SW480 (cell line): ENCODE data around the gene DTNB.
"Not testable (repeated sequence)": the region's sequence is repeated elsewhere in the genome, so short reads cannot be mapped to it uniquely, and the experiment has no call there.

Experiments used
- DNase-seq: peaks from one replicate; pipeline ENCODE4 v3.0.0-alpha.2; 2016; ENCODE audit warnings: low spot score

Gene DTNB

DNA sequence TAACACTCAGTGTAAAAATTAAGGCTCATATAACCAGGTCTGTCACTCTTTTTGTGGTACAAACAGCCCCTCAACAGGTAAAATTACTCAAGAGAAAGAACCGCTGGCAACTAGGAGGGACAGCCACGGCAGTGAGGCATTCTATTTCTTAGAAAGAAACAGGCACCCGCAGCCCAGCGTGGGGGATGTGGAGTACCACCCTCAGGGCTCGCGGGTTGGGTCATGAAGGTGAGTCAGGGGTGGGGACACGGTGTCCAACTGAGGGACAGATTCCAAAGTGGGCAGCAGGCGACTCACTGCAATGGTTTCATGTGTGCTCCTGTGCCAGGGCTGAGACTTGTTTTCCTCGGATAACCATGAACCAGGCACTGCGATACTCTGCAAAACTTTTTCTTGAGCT is 129.4 kb downstream of the DTNB start:
- DNase-seq, result no peak

DNA sequence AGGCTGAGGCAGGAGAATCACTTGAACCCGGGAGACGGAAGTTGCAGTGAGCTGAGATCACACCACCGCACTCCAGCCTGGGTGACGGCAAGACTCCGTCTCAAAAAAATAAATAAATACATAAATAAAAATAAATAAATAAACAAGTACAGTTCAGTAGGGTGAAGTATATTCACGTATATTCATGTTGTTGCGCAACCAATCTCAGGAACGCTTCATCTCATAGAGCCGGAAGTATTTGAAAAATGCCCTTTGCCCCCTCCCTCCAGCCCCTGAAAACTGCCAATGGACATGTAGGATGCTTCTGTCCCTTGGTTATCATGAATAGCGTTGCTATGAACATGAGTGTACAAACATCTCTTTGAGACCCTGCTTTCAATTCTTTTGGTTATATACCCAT is 132.0 kb downstream of the DTNB start:
- DNase-seq, result no peak

DNA sequence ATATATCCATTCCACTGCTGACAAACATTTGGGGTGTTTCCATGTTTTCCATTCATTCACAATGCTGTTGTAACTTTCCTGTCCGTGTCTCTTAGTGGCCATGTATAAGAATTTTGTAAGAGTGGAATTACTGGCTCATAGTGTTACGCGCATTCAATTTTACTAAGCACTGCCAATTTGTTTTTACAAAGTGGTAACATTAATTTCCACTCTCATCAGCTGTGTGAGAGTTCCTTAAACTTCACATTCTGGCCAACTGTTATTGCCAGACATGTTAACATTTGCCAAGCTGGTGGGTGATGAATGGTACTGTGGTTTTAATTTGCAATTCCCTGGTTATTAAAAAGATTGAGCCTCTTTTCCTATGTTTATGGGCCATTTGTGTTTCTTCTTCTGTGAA is 134.2 kb downstream of the DTNB start:
- DNase-seq, result no peak

DNA sequence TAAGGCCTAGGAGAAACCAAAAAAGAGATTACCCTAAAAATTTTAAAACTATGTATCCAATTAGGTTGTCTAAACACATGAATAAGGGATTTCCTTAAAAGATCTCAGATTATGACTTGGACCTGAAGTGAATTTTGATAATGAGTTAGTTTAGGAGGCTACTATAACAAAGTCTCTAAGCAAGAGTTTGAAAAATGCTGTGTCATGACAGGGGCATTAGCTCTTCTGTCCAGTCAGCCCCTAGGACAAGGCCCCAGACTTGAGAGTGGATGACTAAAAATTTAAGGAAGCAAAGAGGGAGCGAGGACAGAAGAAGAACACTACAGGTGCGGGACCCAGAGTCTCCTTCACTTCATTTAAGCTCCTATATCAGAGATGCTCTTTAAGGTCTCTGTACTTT is 135.9 kb downstream of the DTNB start:
- DNase-seq, result no peak

DNA sequence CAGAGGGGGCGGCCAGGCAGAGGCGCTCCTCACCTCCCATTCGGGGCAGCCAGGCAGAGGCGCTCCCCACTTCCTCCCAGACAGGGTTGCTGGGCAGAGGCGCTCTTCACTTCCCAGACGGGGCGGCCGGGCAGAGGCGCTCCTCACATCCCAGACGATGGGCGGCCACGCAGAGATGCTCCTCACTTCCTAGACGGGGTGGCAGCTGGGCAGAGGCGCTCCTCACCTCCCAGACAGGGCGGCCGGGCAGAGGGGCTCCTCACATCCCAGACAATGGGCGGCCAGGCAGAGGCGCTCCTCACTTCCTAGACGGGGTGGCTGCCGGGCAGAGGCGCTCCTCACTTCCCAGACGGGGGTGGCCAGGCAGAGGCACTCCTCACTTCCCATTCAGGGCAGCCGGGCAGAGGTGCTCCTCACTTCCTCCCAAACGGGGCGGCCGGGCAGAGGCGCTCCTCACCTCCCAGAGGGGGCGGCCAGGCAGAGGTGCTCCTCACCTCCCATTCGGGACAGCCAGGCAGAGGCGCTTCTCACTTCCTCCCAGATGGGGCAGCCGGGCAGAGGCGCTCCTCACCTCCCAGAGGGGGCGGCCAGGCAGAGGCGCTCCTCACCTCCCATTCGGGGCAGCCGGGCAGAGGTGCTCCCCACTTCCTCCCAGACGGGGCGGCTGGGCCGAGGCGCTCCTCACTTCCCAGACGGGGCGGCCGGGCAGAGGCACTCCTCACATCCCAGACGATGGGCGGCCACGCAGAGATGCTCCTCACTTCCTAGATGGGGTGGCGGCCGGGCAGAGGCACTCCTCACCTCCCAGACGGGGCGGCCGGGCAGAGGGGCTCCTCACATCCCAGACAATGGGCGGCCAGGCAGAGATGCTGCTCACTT is 137.7 kb downstream of the DTNB start:
- DNase-seq, result not testable (repeated sequence)

DNA sequence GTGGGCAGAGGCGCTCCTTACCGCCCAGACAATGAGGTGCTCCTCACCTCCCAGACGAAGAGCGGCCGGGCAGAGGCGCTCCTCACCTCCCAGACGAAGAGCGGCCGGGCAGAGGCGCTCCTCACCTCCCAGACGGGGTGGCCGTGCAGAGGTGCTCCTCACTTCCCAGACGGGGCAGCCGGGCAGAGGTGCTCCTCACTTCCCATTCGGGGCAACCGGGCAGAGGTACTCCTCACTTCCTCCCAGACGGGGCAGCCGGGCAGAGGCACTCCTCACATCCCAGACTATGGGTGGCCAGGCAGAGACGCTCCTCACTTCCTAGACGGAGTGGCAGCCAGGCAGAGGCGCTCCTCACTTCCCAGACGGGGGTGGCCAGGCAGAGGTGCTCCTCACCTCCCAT is 138.4 kb downstream of the DTNB start:
- not testable (repeated sequence) for DNase-seq

DNA sequence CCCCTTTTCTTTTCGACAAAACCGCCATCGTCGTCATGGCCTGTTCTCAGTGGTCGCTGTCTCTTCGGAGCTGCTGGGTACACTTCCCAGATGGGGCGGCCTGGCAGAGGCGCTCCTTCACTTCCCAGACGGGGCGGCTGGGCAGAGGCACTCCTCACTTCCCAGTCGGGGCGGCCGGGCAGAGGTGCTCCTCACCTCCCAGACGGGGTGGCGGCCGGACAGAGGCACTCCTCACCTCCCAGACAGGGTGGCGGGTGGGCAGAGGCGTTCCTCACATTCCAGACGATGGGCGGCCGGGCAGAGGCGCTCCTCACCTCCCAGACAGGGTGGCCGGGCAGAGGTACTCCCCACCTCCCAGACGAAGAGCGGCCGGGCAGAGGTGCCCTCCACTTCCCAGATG is 138.9 kb downstream of the DTNB start:
- DNase-seq, result no peak

DNA sequence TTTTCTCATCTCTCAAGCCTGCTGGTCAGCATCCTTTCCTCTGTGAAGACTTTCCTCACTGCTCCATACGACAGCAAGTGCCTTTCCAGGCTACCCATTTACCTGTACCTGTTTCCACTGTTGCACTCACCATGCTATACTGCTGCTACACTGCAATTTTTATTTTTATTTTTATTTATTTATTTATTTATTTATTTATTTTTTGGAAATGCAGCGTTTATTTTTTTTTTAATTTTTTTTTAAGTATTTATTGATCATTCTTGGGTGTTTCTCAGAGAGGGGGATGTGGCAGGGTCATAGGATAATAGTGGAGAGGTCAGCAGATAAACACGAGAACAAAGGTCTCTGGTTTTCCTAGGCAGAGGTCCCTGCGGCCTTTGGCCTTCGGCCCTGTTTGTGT is 139.6 kb downstream of the DTNB start:
- DNase-seq, result not testable (repeated sequence)

DNA sequence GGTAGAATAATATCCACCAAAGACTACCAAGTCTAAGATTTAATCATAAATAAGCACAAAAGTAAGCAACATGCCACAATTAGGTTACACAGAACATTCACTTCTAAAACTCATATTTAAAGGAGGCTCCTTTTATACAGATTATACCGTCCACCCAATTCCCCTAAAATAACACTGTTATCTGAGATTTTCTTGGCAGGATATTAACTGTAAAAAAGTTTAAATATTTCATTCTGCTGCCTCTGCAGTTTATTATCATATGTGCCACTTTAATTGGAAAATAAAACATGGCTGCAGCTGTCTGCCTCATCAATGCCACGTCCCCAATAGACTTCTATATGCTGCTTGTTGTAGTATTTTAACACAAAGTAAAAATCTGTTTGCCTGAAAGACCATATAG is 140.9 kb downstream of the DTNB start:
- no peak for DNase-seq

DNA sequence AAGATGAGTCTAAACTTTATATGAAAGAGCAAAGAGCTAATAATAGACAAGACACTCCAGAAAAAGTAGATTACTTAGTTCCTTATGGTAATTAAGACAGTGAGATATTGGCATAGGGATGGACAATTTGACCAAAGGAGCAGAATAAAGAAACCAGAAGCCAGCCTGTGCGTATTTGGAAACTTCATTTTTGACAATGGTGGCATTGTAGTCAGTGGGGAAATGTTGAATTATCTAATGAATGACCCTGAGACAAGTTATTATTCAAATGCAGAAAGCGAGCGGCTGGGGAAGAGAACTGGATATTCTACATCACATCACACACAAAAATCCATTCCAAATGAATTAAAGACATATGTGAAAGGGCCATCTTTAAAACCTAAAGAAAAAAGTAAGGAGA is 144.3 kb downstream of the DTNB start:
- no peak for DNase-seq

DNA sequence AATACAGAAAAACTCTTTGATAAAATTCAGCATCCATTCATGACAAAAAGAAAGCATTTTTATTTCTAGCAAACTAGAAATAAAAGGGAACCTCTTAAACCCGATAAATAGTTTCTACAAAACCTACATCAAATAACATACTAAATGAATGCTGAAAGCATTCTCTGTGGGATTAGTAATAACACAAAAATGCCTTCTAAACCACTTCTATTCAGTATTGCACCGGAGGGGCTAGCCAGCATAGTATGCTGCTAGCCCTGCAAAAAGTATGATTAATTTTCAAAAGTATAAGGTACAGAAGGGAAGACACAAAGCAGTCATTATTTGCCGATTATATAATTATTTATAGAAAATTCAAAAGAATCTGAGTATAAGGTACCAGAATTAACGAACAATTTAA is 145.2 kb downstream of the DTNB start:
- peak; percentile 61 for DNase-seq

DNA sequence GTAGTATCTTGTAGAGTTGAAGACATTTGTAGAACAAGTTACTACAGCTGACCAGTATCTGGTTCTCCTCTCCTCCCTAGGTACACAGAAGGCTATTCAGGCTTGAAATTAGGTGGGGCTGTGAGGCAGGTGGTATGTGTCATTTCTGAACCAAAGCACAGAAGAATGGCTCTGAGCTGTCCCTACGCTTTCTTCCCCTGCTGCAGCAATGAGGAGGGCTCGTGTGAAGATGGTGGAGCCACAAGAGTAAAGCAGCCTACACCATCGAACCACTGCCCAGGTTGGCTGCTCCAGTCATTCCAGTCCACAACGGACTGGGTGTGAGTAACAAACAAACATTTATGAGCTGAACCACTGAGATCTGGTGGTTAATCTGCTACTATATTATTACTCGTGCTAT is 148.9 kb downstream of the DTNB start:
- no peak for DNase-seq

DNA sequence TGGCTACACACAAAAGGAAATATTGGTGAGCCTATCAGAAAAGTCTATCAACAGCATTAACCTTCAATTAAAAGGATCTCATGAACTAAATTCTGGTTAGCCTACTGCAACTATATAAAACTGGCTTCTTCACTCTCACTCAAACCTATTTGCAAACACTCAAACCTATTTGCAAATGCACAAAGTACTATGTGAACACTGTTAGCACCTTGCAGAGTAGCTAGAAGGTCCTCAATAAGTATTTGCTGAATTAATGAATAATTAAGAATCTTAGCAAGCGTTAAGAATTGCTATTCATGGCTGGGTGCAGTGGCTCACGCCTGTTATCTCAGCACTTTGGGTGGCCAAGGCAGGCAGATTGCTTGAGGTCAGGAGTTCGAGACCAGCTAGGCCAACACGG is 150.3 kb downstream of the DTNB start:
- no peak for DNase-seq

DNA sequence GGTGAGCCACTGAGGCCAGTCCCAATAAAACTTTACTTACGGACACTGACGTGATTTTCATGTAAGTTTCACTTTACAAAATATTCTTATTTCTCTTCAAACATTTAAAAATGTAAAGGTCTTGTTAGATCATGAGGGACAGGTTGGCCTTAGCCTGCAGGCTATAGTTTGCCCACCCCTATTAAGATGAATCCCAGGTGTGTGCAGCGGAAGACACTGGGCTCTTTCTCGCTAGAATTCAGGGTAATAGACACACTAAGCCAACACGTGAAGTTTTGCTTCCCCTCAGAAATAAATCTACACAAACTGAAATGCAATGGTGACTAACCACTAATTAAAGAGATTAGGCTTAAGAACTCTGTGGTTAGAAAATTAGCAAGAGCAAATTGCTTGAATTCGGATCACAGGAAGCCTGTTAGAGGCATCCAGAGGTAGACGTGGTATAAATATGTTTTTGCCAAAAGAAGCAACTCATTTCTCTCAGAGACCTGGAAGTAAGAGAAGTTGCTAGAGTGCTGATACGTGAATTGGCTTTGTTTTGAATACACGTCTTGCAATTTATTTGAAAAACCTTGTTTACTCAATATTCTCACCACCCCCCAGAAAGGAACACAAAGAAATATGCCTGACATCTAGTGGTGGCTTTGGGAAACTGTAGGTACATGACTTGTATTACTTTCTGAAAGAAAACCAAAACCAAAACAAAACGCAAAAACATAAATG is 151.6 kb downstream of the DTNB start:
- peak; percentile 67 for DNase-seq

DNA sequence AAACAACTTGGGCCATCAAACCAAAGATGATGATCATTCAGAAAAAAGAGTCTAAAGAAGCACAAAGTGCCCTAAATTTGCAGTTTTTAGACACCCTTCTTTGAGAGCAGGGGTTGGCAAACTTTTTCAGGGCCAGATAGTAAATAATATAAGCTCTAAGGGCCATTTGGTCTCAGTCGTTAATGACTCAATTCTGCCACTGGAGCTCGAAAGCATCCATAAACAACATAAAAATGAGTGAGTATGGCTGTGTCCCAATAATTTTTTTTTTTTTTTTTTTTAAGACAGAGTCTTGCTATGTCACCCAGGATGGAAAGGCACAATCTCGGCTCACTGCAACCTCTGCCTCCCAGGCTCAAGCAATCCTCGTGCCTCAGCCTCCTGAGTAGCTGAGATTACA is 152.3 kb downstream of the DTNB start:
- DNase-seq, result no peak

DNA sequence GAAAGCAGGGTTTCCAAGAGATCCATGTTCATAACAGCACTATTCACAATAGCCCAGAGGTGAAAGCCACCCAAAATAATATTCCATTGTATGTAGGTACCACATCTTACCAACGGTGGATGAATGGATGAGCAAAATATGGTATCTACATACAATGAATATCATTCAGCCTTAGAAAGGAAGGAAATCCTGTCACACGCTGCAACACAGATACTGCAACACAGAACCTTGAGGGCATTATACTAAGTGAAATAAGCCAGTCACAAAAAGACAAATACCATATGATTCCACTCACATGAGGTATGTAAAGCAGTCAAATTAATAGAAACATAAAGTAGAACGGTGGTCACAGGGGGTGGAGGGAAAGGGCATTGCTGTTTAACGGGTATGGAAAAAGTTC is 155.7 kb downstream of the DTNB start:
- no peak for DNase-seq

DNA sequence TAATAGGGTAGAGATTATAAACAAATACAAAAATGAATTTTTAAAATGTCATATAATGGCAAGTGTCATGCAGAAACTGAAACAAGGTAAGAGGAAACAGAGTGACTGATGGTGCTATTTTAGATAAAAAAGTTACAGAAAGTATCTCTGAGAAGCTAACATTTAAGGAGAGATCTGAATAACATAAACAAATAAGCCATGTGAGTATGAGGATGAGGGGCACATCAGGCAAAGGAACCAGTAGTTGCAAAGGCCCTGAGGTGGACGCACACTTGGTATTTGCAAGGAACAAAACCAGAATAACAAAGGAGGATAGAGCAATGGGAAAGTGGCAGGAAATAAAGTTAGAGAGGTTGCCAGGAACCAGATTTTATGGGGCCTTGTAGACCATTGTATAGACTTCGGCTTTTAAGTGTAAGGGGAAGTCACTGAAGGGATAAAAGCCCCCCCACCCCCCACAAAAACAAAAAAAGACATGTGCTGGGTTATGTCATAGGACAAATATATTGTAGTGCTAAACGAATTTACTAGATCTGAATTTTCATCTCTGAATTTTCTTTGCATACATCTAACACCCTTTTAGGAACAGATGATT is 159.2 kb downstream of the DTNB start:
- DNase-seq, result no peak

DNA sequence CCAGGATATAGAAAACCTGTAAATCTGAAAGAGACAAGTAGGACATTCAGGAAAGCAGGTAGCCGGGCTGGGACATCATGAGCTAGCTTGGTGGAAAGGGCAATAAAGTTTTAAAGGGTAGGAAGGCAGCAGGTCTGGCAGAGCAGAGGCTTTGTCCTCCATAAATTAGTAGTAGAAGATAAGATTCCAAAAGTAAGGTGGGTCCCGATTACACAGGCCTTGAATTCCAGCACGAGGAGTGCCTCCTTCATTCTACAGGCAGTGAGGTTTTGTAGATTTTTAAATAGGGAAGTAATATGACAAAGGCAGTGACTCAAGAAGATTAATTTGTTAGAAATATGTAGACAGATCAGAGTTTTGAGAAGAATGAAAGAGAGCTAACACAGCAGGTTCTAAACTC is 160.7 kb downstream of the DTNB start:
- DNase-seq, result no peak

DNA sequence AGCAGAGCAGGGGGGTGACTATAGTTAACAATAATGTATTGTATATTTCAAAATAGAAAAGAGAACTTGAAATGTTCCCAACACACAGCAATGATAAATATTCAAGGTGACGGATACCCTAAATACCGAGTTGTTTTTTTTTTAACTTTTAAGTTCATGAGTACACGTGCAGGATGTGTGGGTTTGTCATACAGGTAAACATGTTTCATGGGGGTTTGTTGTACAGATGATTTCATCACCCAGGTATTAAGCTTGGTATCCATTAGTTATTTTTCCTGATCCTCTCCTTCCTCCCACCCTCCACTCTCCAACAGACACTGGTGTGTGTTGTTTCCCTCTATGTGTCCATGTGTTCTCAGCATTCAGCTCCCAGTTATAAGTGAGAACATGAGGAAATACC is 167.2 kb downstream of the DTNB start:
- DNase-seq, result no peak

DNA sequence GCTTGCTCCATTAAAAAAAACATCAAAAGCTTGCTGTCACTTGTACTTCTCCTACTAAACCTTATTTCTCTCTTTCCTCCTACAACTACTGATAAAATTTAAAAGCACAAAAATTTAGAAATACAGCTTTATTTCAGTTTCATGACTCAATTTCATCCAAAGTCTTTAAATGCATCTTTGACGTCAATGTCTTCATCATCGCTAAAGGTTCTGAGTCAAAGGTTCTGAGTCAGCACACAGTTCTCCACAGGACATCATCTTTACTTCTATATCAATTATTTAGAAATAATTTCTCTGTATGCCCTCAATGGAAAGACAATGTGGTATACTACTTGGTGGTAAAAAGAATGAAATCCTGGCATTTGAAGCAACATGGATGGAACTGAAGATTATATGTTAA is 167.8 kb downstream of the DTNB start:
- DNase-seq, result no peak

DNA sequence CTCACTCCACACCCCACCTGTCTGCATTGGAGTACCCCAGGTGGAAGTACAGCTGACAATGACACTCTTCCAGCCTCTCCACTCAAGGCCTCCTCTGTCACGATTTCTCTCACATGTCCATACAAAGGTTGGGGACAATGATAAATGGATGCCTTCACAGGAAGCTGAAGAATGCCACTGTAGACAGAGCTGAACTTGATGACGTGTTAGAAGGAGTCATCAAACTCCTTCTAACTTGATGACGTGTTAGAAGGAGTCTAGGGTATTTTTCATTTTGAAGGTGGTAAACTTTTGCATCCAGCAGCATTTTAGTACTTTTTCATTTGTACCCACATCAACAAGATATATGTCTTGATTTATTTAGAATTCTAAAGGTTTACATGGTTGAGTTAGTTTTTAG is 168.2 kb downstream of the DTNB start:
- no peak for DNase-seq

DNA sequence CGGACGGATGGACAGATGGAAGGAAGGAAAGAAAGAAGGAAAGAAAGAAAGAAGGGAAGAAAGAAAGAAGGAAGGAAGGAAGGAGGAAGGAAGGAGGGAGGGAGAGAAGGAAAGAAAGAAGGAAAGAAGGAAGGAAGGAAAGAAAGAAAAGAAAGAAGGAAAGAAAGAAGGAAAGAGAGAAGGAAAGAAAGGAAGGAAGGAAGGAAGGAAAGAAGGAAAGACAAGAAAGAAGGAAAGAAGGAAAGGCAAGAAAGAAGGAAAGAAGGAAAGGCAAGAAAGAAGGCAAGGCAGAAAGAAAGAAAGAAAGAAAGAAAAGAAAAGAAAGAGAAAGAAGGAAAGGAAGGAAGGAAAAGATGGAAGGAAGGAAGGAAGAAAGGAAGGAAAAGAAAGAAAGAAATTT is 169.1 kb downstream of the DTNB start:
- no peak for DNase-seq

DNA sequence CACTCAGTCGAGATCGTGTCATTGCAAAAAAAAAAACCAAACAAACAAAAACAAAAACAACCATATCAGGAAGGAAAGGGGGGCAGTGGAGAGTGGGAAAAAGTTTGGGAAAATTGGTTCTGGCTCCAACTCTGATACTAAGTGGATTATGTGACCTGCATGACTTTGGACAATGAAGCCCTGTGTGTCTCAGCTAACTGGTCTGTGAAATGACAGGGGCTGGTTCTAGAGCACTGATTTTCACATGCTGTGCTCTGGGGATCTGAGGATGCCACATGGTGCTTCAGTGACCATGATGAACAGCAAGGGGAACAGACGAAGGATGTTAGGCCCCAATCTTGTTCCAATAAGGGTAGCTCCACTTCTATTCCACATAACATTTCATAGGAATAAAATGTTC is 174.2 kb downstream of the DTNB start:
- no peak for DNase-seq
